GM12878 (cell line): ENCODE results near the gene NAA35. TPM values are rescaled to one million over a fixed set of nuclear protein-coding genes. Genes with fewer than 3 reads are reported as not detected.
A peak's percentile ranks its signal among the peaks of the same experiment; 100 is the strongest.

ENCODE experiments used
- ATAC-seq: fragments of 200-7000 bp; cut with Tn5 transposase; 3 replicates; pipeline ENCODE4 v1.9.1; 2020; ENCODE audit warnings: mild to moderate bottlenecking, moderate library complexity
- BruUV-seq: library from RNA; stranded (reverse); fragments of 400-500 nt; replicated peaks from 2 replicates; lab custom pipeline; 2021; lab: Mats Ljungman, UMichigan
- CTCF ChIA-PET: fragments of 300-600 bp; sonication (Branson Sonifier 250); formaldehyde crosslinking; extraction: SDS; loops from one replicate; lab custom pipeline; 2021; ENCODE audit warnings: inconsistent platforms; lab: Yijun Ruan, JAX
- POLR2A ChIA-PET: fragments of 350-600 bp; formaldehyde crosslinking; extraction: SDS; loops from one replicate; lab custom pipeline; 2021; ENCODE audit warnings: inconsistent platforms; lab: Charles Lee
- RAD21 ChIA-PET: fragments of 300-600 bp; sonication (Branson Sonifier 250); formaldehyde crosslinking; loops from one replicate; lab custom pipeline; 2023; ENCODE audit warnings: antibody characterized with exemption; ENCODE audit not compliant: unreplicated experiment; lab: Charles Lee
- SMC1A ChIA-PET: fragments of 300-600 bp; sonication (Branson Sonifier 250); formaldehyde crosslinking; loops from one replicate; lab custom pipeline; 2023; ENCODE audit not compliant: unreplicated experiment, uncharacterized antibody; lab: Charles Lee
- DNase-seq: peaks from one replicate; pipeline ENCODE4 v3.0.0-alpha.2; 2011; ENCODE audit warnings: low read depth, low spot score
- FAIRE-seq: peaks from 3 replicates; lab custom pipeline; 2011; peaks lifted over from hg19 to GRCh38; lab: Jason Lieb, UNC
- H2AFZ ChIP-seq: 2 replicates; pipeline ENCODE4 v1.6.0; 2011; ENCODE audit warnings: low read depth, low read length, control low read depth; ENCODE audit not compliant: control insufficient read depth
- H3K27ac ChIP-seq: 2 replicates; pipeline ENCODE4 v1.5.1; 2011; ENCODE audit warnings: control low read depth; ENCODE audit not compliant: control insufficient read depth, insufficient read depth
- H3K27me3 ChIP-seq, 2 experiments: replicated peaks in 1 of 2; 2 replicates each; pipeline versions ENCODE4 v1.6.0 to v1.6.1; 2011; ENCODE audit warnings: low read length in 1 of 2; ENCODE audit not compliant: control insufficient read depth in 2 of 2, insufficient read depth in 2 of 2
- H3K36me3 ChIP-seq, 2 experiments: 2 replicates each; pipeline ENCODE4 v1.5.1; 2011; ENCODE audit warnings: low read length in 1 of 2; ENCODE audit not compliant: control insufficient read depth in 2 of 2, insufficient read depth in 2 of 2
- H3K4me1 ChIP-seq: 2 replicates; pipeline ENCODE4 v1.6.1; 2011; ENCODE audit warnings: mild to moderate bottlenecking, low read length, moderate library complexity, mixed read lengths; ENCODE audit not compliant: control insufficient read depth, insufficient read depth
- H3K4me2 ChIP-seq: 2 replicates; pipeline ENCODE4 v1.6.0; 2011; ENCODE audit warnings: control low read depth; ENCODE audit not compliant: control insufficient read depth, insufficient read depth
- H3K4me3 ChIP-seq: fragments of 200-600 bp; sonication (generic); 2 replicates; pipeline ENCODE4 v1.5.1; 2016
- H3K79me2 ChIP-seq: 2 replicates; pipeline ENCODE4 v1.6.0; 2011; ENCODE audit warnings: low read length; ENCODE audit not compliant: control insufficient read depth, insufficient read depth
- H3K9ac ChIP-seq: 2 replicates; pipeline ENCODE4 v1.8.0; 2011; ENCODE audit warnings: low read length, control low read depth, mixed read lengths; ENCODE audit not compliant: control insufficient read depth, insufficient read depth
- H3K9me3 ChIP-seq: replicated peaks from 3 replicates; pipeline ENCODE4 v1.5.1; 2011; ENCODE audit warnings: mild to moderate bottlenecking, low read length; ENCODE audit not compliant: control insufficient read depth, insufficient read depth
- H4K20me1 ChIP-seq: 2 replicates; pipeline ENCODE4 v1.6.0; 2011; ENCODE audit not compliant: control insufficient read depth, insufficient read depth
- CTCF ChIP-seq, 3 experiments: IDR thresholded peaks in 2 of 3; conservative IDR thresholded peaks in 1 of 3; 2 replicates each; pipeline ENCODE4 v1.5.1; 2011; ENCODE audit warnings: low read depth in 3 of 3, low read length in 3 of 3, mild to moderate bottlenecking in 3 of 3, control low read depth in 2 of 3, moderate library complexity in 2 of 3, inconsistent platforms in 1 of 3, mixed read lengths in 1 of 3; ENCODE audit not compliant: control insufficient read depth in 2 of 3, insufficient read depth in 1 of 3; ENCODE audit errors: extremely low read depth in 1 of 3
- MXI1 ChIP-seq: fragments of 150-350 bp; IDR thresholded peaks from 2 replicates; pipeline ENCODE4 v1.6.1; 2011; ENCODE audit warnings: low read depth, mild to moderate bottlenecking, inconsistent platforms, low read length, improper control_type of control experiment
- NBN ChIP-seq: fragments of 450-650 bp; IDR thresholded peaks from 2 replicates; pipeline ENCODE4 v1.6.1; 2016
- NR2C1 ChIP-seq: fragments of 450-650 bp; IDR thresholded peaks from 2 replicates; pipeline ENCODE4 v1.6.1; 2017; ENCODE audit warnings: antibody characterized with exemption, mild to moderate bottlenecking, moderate library complexity
- PML ChIP-seq: IDR thresholded peaks from 2 replicates; pipeline ENCODE4 v1.6.1; 2012; ENCODE audit warnings: low read length, inconsistent platforms
- RAD21 ChIP-seq: IDR thresholded peaks from 2 replicates; pipeline ENCODE4 v1.6.1; 2011; ENCODE audit warnings: mild to moderate bottlenecking, low read depth, low read length, moderate library complexity; ENCODE audit not compliant: insufficient read depth
- RELA ChIP-seq: fragments of 450-650 bp; IDR thresholded peaks from 2 replicates; pipeline ENCODE4 v1.8.0; 2014; ENCODE audit warnings: borderline replicate concordance; ENCODE audit not compliant: partially characterized antibody
- TARDBP ChIP-seq: IDR thresholded peaks from 2 replicates; pipeline ENCODE4 v1.6.1; 2016; ENCODE audit warnings: borderline replicate concordance
- WGBS: methylation state at CpG from one replicate; pipeline ENCODE4 v1.1.6; 2016; ENCODE audit warnings: low lambda C conversion rate; ENCODE audit not compliant: insufficient replicate concordance, insufficient coverage; ENCODE audit errors: missing lambda C conversion rate; 5-methylcytosine and 5-hydroxymethylcytosine counted together
- in situ Hi-C: fragments of 300-500 bp; cut with MboI; formaldehyde crosslinking; loops from 9 replicates; pipeline ENCODE4 v1.14.3; 2018; ENCODE audit warnings: mixed read lengths
- intact Hi-C: fragments of 100-400 bp; cut with micrococcal nuclease; formaldehyde crosslinking; loops from one replicate; pipeline ENCODE4 v1.14.2; 2022; ENCODE audit not compliant: unreplicated experiment
- polyA plus RNA-seq, 11 experiments: library from polyadenylated mRNA; depleted of rRNA in 4 of 11; unstranded in 6 of 11; stranded (reverse) in 5 of 11; fragments of >200 nt; fragmentation: Nextera tagmentation in 4 of 11; fragmentation: Illumina TruSeq in 1 of 11; extraction: Ambion mirVana in 4 of 11; extraction: Trizol in 1 of 11; gene quantifications; 1 replicate in 1 of 11; 2 replicates in 10 of 11; pipeline versions ENCODE4 v1.2.1 to v1.2.3, GENCODE V29; 2011 to 2016; ENCODE audit warnings: inconsistent platforms in 2 of 11, missing spikeins in 2 of 11, low read depth in 1 of 11
- total RNA-seq, 4 experiments: library from RNA; depleted of rRNA in 3 of 4; stranded (reverse); fragments of >200 nt in 3 of 4; fragmentation: Illumina TruSeq in 1 of 4; extraction: Trizol in 1 of 4; gene quantifications; 2 replicates each; pipeline versions ENCODE4 v1.2.1 to v1.2.3, GENCODE V29; 2013 to 2021
- TF ChIP-seq, protein P1 (sequence below): fragments of 450-650 bp; IDR thresholded peaks from 2 replicates; pipeline ENCODE4 v1.6.1; 2017; ENCODE audit warnings: mild to moderate bottlenecking, moderate library complexity

The NAA35 gene
- total and polyA plus RNA-seq, 10 of the 15 experiments (the other 5 are each of a cell fraction or from before 2014, with no cell fraction given), result 15.5 to 38.0 (median 26.9) TPM

DNA sequence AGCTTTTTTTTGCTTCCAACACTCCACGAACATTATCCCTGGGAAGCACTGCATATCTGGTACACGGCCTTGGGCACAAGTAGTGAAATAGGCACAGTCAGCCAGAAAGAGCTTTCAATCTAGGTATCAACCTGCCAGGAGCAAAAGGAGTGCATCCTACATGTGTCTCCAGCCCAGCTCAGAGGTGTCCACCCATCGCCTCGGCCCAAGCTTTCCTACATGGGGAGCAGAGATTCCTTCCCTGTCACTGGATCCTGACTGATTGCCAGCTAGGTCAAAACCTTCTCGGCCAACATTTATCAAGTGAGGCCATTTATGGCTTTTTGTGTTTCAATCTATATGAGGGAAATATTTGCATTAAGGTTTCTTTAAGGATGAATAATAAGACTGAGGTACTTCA lies 102.6 kb downstream of the NAA35 start (continued):
- TF ChIP-seq, protein P1, sequence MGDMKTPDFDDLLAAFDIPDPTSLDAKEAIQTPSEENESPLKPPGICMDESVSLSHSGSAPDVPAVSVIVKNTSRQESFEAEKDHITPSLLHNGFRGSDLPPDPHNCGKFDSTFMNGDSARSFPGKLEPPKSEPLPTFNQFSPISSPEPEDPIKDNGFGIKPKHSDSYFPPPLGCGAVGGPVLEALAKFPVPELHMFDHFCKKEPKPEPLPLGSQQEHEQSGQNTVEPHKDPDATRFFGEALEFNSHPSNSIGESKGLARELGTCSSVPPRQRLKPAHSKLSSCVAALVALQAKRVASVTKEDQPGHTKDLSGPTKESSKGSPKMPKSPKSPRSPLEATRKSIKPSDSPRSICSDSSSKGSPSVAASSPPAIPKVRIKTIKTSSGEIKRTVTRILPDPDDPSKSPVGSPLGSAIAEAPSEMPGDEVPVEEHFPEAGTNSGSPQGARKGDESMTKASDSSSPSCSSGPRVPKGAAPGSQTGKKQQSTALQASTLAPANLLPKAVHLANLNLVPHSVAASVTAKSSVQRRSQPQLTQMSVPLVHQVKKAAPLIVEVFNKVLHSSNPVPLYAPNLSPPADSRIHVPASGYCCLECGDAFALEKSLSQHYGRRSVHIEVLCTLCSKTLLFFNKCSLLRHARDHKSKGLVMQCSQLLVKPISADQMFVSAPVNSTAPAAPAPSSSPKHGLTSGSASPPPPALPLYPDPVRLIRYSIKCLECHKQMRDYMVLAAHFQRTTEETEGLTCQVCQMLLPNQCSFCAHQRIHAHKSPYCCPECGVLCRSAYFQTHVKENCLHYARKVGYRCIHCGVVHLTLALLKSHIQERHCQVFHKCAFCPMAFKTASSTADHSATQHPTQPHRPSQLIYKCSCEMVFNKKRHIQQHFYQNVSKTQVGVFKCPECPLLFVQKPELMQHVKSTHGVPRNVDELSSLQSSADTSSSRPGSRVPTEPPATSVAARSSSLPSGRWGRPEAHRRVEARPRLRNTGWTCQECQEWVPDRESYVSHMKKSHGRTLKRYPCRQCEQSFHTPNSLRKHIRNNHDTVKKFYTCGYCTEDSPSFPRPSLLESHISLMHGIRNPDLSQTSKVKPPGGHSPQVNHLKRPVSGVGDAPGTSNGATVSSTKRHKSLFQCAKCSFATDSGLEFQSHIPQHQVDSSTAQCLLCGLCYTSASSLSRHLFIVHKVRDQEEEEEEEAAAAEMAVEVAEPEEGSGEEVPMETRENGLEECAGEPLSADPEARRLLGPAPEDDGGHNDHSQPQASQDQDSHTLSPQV, result no peak
- TF ChIP-seq TARDBP, result no peak
- no peak for TF ChIP-seq MXI1
- TF ChIP-seq, all 136 proteins: peak for 0

DNA sequence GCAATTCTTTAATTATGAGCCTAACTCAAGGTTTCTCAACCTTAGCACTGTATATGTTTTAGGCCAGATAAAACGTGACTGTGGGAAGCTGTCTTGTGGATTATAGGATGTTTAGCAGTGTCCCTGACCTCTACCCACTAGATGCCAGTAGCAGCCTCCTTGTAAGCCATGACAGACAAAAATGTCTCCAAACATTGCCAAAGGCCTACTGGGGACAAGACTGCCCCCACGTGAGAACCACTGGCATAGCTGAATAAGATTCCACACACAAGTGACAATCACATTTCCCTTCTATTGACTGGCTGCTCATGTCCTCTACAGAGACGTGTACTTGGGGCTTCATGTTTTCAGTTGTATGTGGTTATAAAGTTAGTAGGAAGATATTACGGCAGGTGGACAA lies 103.1 kb downstream of the NAA35 start:
- no peaks in the 10 kb centered on the region for H3K36me3 ChIP-seq
- POLR2A ChIA-PET, result no interaction called here
- H3K27me3 ChIP-seq, result no peaks in the 10 kb centered on the region
- no peak overlapping the region for H2AFZ ChIP-seq
- no peak overlapping the region for H3K4me2 ChIP-seq
- intact Hi-C loops (no loop called here), in situ Hi-C loops (no loop called here)
- H3K9me3 ChIP-seq, result no peaks in the 10 kb centered on the region
- DNase-seq, result no peak
- TF ChIP-seq RAD21, result peak; percentile 23; the same call in 1 of the 2 replicates
- TF ChIP-seq NR2C1, result no peak
- TF ChIP-seq CTCF (IDR thresholded peaks at IDR 0.05 in 2 of 3, conservative IDR thresholded peaks at IDR 0.05 in 1 of 3; ENCODE audit: control insufficient read depth in 2 of 3, extremely low read depth in 1 of 3, insufficient read depth in 1 of 3, low read depth in 3 of 3, low read length in 3 of 3), result peak in 1 of 3 experiments; percentile 16; a peak in 1 of 6 replicates
- TF ChIP-seq RELA, result no peak
- TF ChIP-seq NBN, result no peak
- TF ChIP-seq PML, result no peak
- FAIRE-seq, result no peak
- BruUV-seq, result no TSS peak
- H3K79me2 ChIP-seq, result no peaks in the 10 kb centered on the region
- no peak overlapping the region for H3K4me3 ChIP-seq
- SMC1A ChIA-PET, result interaction anchor here (1.1 kb wide), 1 partner anchor 159 kb away, joined by 3 read pairs; no protein-coding TSS in a partner anchor
- 74% methylated on average over 4 of the region's 4 CpGs for WGBS
- no peak overlapping the region for H3K27ac ChIP-seq
- RAD21 ChIA-PET, result no interaction called here
- H4K20me1 ChIP-seq, result no peaks in the 10 kb centered on the region
- no peak overlapping the region for H3K9ac ChIP-seq
- no peaks in the 10 kb centered on the region for H3K4me1 ChIP-seq
- no peak; the same call in 1 of the 3 replicates for ATAC-seq
- CTCF ChIA-PET, result interaction anchor here (1.1 kb wide), 1 partner anchor 57 kb away, joined by 3 read pairs; no protein-coding TSS in a partner anchor
